ENCODE measurements around the gene COPRS.
"Not testable (repeated sequence)": the region's sequence is repeated elsewhere in the genome, so short reads cannot be mapped to it uniquely, and the experiment has no call there.

- TF ChIP-seq CTCF, POLR2A (IDR thresholded peaks at IDR 0.05): not testable (repeated sequence)
These were observed 40.2 kb downstream of the COPRS start for GRCh38 chr17:31818863-31819262.
